Measurements from ENCODE around the gene SMIM35.

The SMIM35 gene

DNA sequence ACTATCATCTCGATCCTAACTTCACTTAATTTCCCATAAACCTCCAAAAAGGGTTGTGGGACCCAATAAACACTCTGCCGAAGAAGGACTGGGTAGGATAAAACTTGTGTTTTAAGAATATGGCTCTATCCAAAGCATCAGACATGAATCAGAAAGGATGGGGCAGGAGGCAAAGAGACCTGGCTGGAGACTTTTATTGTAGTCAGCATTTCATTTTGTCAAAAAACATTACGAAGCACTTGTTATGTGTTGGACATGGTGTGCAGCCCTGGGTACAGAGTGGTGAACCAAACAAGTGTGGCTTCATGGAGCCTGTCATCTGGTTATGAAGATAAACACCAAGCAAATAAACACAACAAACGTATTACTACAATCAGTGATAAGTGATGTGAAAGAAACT, 83.3 kb downstream of the SMIM35 start:
- TF ChIP-seq TOX (CRISPR knock-in tag; IDR thresholded peaks at IDR 0.05; ENCODE audit: borderline replicate concordance), result no peak
- no peak for TF ChIP-seq ZC3H10 (CRISPR knock-in tag; IDR thresholded peaks at IDR 0.05)
- TF ChIP-seq, protein P1, sequence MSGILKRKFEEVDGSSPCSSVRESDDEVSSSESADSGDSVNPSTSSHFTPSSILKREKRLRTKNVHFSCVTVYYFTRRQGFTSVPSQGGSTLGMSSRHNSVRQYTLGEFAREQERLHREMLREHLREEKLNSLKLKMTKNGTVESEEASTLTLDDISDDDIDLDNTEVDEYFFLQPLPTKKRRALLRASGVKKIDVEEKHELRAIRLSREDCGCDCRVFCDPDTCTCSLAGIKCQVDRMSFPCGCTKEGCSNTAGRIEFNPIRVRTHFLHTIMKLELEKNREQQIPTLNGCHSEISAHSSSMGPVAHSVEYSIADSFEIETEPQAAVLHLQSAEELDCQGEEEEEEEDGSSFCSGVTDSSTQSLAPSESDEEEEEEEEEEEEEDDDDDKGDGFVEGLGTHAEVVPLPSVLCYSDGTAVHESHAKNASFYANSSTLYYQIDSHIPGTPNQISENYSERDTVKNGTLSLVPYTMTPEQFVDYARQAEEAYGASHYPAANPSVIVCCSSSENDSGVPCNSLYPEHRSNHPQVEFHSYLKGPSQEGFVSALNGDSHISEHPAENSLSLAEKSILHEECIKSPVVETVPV (CRISPR knock-in tag; IDR thresholded peaks at IDR 0.05), result no peak
- no peak for TF ChIP-seq GLIS3 (CRISPR knock-in tag; IDR thresholded peaks at IDR 0.05)
- ATAC-seq, result no peak

DNA sequence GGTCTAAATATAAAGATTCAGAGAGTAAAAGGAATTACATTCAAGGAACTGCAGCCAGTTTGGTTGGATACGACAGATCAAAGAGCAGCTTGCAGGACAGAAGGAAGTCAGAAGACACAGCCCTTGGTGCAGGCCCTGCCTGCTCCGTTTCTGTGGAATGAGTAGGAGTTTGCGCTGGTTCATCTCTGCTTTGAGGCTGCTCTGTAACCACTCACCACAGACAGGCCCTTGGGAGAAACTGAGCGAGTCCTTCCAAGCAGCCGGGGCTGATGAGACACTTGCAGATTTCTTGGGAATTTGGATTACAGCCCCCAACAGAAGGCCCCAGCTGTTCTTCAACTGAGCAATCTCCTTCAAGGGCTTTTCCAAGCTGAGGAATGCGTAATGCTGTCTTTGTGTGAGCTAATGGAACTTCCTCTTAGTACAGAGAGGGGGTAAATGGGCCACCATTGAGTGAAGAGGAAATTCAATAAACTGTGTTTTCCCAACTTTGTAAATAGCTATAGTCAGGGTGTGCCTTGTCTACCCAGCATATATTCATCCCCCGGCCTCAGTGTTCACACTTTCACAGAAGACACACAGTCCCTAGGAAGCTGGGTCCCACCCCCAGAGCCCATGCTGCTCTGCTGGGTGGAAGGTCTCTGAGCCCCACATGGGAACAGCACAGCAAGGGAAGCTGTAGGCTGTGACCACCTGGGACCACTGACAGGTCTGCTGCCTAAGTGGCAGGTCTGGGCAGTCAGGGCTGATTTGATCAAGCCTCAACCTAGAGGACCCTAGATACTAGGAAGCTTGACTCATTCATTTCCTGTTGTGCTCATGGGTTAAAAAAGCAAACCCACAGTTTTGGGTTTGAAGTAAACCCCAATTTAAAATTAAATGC, 84.0 kb downstream of the SMIM35 start:
- no peak for ATAC-seq
- TF ChIP-seq TCF4 (CRISPR knock-in tag; IDR thresholded peaks at IDR 0.05; ENCODE audit: borderline replicate concordance) (no peak), ZNF8 (CRISPR knock-in tag; IDR thresholded peaks at IDR 0.05) (no peak), ZFP3 (CRISPR knock-in tag; IDR thresholded peaks at IDR 0.05) (no peak), ISL1 (CRISPR knock-in tag; IDR thresholded peaks at IDR 0.05) (no peak), SNAI2 (CRISPR knock-in tag; IDR thresholded peaks at IDR 0.05) (no peak), OSR1 (CRISPR knock-in tag; IDR thresholded peaks at IDR 0.05) (no peak), CSDC2 (CRISPR knock-in tag; IDR thresholded peaks at IDR 0.05) (no peak), RARB (CRISPR knock-in tag; IDR thresholded peaks at IDR 0.05) (no peak), PPARA (CRISPR knock-in tag; IDR thresholded peaks at IDR 0.05; ENCODE audit: borderline replicate concordance) (no peak), ARNTL (CRISPR knock-in tag; IDR thresholded peaks at IDR 0.05; ENCODE audit: borderline replicate concordance, low read depth) (no peak), ZFP30 (CRISPR knock-in tag; IDR thresholded peaks at IDR 0.05) (no peak), GLIS3 (CRISPR knock-in tag; IDR thresholded peaks at IDR 0.05) (no peak), ESRRG (CRISPR knock-in tag; IDR thresholded peaks at IDR 0.05) (no peak), ZC3H10 (CRISPR knock-in tag; IDR thresholded peaks at IDR 0.05) (no peak), TSHZ2 (CRISPR knock-in tag; IDR thresholded peaks at IDR 0.05) (no peak), BACH2 (CRISPR knock-in tag; IDR thresholded peaks at IDR 0.05; ENCODE audit: borderline replicate concordance) (no peak), CREB5 (CRISPR knock-in tag; IDR thresholded peaks at IDR 0.05; ENCODE audit: low read depth) (no peak), ZNF70 (CRISPR knock-in tag; IDR thresholded peaks at IDR 0.05) (no peak), TOX (CRISPR knock-in tag; IDR thresholded peaks at IDR 0.05; ENCODE audit: borderline replicate concordance) (no peak)
- TF ChIP-seq, protein P2, sequence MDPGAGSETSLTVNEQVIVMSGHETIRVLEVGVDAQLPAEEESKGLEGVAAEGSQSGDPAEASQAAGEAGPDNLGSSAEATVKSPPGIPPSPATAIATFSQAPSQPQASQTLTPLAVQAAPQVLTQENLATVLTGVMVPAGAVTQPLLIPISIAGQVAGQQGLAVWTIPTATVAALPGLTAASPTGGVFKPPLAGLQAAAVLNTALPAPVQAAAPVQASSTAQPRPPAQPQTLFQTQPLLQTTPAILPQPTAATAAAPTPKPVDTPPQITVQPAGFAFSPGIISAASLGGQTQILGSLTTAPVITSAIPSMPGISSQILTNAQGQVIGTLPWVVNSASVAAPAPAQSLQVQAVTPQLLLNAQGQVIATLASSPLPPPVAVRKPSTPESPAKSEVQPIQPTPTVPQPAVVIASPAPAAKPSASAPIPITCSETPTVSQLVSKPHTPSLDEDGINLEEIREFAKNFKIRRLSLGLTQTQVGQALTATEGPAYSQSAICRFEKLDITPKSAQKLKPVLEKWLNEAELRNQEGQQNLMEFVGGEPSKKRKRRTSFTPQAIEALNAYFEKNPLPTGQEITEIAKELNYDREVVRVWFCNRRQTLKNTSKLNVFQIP (CRISPR knock-in tag; IDR thresholded peaks at IDR 0.05; ENCODE audit: borderline replicate concordance, low read depth), result no peak

GRCh38 chr11:118002010-118002540, 84.7 kb downstream of the SMIM35 start:
- no peak for TF ChIP-seq TSHZ2 (CRISPR knock-in tag; IDR thresholded peaks at IDR 0.05)
- TF ChIP-seq SNAI2 (CRISPR knock-in tag; IDR thresholded peaks at IDR 0.05), result no peak
- TF ChIP-seq ZC3H10 (CRISPR knock-in tag; IDR thresholded peaks at IDR 0.05), result no peak
- TF ChIP-seq RARB (CRISPR knock-in tag; IDR thresholded peaks at IDR 0.05), result no peak
- no peak for TF ChIP-seq CREB5 (CRISPR knock-in tag; IDR thresholded peaks at IDR 0.05; ENCODE audit: low read depth)
- TF ChIP-seq ESRRG (CRISPR knock-in tag; IDR thresholded peaks at IDR 0.05), result no peak
- TF ChIP-seq ZFP30 (CRISPR knock-in tag; IDR thresholded peaks at IDR 0.05), result no peak
- TF ChIP-seq TCF4 (CRISPR knock-in tag; IDR thresholded peaks at IDR 0.05; ENCODE audit: borderline replicate concordance), result no peak

More at GRCh38 chr11:118002010-118002540, 84.7 kb downstream of the SMIM35 start:
- ATAC-seq, result no peak

Measured in SK-N-SH treated with all-trans-retinoic acid at 6 μM for 48 hours (cell line).